GM18499 (cell line): ENCODE results near the gene BRINP1.
"Not testable (repeated sequence)": the region's sequence is repeated elsewhere in the genome, so short reads cannot be mapped to it uniquely, and the experiment has no call there.

Experiments used
- ATAC-seq: cut with Tn5 transposase; IDR thresholded peaks from one replicate; pipeline ENCODE4 v1.9.1; 2021; ENCODE audit warnings: moderate number of reproducible peaks; ENCODE audit not compliant: insufficient read depth, unreplicated experiment

The BRINP1 gene

DNA sequence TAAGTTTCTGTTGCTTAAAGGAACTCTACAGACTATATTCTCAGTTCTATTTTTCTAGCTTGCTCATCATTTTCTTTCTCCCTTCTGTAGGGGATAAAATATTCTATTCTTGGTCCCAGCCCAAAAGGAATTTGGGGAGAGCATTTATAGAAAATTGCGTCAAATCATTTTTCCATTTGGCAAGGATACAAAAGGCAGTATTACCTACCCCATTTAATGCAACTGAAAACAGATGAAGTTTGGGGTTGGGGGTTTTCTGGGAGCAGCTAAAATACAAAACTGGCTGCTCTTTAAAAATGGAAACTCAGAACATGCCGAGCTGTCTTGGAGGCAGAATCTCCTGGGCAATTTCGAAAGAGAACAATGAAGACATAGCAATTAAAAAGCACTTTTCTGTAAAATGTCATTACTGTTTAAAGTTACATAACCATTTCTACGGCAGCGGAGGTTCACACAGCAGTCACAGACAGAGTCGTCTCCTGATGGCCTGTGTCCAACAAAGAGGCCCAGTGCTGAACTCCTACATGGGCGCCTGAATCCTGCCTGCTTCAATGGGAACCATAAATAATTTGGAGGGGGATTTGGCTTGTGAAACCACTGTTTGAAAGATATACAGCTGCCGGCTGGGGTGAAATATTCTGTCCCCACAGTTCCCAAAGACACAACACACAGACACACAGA lies 152.4 kb downstream of the BRINP1 start:
- ATAC-seq: no peak

DNA sequence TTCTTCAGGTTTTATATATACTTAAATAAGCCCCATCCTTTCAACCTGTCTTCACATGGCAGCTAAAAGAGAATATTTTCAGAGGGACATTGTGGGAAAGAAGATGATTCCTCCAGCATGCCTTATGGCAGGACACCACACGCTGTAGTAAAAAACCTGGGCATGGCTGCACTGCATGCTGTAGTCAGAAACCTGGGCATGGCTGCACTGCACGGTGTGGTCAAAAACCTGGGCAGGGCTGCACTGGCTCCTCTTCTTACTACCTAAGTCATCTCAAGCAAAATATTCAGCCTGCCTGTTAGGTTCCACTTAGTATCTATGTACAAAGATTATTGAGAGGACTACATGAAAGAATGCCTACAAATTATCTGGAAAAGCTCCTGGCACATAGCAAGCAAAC lies 153.6 kb downstream of the BRINP1 start:
- ATAC-seq: no peak

DNA sequence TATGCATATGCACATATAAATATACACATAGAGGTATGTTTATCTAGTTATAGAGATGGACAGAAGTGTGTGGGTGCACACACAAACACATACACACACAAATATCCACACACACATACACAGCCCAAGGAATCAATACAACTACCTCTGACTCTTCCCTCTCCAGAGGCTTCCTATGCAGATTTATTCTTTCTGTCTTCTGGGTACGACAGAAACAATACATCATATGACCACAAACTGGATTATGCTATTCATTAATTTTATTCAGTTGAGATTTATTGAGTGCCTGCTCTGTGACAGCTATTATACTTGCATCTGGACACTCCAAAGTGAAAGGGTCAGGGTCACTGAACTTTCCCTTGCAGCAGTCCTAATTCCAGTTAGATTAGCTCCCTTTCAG lies 155.8 kb downstream of the BRINP1 start:
- no peak for ATAC-seq

DNA sequence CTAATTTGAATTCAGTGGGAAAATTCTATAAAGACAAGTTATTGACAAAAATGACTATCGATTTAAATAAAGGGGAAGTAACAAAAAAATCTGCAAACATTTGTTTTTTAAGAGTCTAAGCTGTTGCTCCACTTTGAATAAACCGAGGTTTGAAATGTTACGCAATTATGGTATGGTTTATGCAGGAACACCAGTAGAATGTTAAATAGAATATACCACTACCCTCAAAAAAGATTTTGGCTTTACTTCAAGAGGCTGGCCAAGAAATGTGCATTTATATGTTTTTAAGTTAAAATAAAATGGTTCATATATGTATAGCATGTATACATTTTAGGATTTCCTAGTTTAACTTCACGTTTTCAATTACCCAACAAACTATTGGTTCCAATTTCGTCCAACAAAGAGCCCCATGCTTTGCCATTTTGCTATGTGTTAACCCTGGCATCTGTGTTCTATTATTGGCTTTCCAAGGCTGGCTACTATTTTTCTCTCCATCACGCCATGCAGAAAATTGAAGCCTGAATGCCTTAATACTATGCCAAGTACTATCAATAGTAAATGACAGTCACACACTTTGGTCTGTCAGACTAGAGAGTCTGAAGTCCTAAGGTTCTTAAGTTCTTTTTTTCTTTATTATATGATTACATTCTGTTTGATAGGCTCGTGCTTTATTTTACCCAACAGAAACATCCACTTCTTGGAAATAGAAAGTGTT lies 171.2 kb downstream of the BRINP1 start:
- no peak for ATAC-seq

DNA sequence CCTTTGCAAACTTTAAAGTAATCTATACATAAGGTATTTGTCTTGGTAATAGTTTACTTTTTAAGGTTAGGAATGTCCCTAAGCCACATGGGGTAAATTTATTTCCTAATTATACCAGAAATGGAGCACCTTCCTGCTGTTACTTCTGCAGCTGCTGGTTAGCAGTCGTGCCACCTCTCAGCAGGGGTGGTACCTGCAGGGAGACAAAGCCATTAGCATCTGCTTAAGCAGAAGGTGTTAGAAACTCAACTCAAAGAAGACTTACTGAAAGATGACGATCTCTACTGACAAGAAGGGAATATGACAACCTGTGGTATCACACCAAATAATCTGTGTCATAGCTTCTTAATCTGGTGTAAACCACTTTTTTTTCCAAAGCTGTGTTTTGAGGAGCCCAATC lies 173.7 kb downstream of the BRINP1 start:
- no peak for ATAC-seq

DNA sequence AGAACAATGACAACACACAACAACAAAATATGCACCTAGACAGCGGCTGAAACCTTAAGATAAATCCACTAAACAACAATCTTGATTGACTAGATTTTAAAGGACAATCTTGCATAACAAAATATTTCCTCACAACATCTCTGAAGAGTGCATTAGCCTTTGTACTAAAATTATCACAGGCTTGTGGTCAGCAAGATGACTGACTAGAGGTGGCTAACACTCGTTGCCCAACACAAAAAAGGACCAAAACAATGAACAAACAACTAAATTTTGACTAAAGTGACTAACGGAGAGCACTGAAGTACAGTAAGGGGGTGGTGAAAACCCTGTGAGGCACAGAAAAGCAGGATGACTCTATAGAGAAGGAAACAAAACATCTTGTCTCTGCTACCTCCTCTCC lies 183.9 kb downstream of the BRINP1 start:
- no peak for ATAC-seq

DNA sequence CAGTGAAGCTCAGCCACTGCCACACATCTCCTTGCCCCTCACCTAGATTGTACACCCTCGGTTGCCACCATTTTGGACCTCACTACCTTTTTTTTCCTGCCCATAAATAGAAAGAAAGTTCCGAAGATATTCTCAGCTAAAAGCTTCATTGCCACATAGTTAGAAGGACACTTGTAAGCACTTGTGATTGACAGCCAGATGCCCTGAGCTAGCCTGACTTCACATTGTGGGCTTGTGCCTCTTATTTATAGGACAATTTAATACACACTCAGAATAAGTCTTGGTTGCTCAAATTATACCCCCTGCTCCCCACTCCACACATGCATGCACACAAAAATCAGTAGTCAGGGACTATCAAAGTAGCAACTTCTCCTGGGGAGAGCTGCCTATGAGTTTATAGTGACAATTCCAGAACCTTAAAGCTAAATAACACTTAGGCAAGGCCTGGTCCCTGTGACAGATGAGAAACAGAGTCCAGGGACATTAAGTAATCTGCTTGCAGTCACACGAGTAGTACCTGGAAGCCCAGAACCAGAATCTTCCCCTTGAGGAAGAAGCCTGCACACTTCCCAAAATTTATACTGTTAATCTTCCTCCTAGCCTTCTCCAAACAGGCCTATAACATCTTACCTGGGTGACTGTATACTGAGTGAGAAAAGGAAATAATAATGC lies 184.8 kb downstream of the BRINP1 start:
- ATAC-seq: no peak

DNA sequence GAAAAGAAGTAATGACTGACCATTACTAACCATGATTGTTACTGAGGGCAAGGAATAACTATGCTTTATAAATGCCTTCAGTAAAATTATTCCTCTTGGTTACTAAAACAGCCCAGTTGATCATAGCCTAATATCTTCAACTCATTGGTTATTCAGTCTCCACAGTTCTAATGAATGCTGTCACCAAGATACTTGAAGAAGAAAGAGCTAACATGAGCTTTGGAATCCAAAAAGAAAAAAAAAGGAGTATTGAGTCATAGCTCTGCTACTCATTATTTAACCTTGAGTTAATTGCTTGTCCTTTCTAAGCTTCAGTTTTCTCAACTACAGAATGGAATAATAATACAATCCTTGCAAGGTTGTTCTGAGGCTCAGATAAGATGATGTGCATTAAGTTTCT lies 187.7 kb downstream of the BRINP1 start:
- ATAC-seq: no peak

DNA sequence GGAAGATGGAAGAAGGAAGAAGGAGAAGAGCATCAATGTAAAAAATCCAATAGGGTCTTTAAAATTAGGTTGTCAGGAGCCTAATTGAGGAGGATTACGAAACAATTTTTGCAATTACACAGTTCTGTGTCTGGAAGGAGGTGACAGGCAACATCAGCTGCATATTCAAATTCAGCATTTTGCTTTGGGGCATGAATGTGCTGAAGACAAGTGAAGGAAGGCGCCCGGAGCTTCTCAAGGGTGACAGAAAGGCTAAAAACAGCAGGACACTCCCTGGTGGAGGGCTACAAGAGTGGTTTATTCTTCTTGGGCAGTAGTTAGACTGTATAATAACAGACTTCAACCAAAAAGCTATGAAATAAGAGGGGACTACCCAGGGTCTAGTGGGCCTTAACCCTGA lies 188.3 kb downstream of the BRINP1 start:
- ATAC-seq: no peak

DNA sequence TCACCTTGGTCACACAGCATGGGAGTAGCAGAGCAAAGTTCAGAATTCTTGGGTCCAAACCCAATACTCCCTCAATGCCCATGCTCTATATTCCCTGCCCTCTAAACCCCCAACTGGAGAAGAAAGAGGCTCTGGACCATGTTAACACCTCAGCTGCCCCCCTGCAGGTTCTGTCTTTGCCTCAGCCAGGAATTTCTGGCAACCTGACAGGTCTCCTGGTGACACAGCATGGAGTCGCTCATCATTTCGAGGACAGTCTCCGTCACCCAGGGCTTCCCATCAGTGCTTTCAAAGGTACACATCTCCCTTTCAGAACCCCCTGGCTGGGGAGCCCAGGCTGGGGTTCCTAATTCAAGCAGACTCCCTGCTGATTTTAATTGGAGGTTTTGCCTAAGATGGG lies 189.5 kb downstream of the BRINP1 start:
- ATAC-seq: no peak

DNA sequence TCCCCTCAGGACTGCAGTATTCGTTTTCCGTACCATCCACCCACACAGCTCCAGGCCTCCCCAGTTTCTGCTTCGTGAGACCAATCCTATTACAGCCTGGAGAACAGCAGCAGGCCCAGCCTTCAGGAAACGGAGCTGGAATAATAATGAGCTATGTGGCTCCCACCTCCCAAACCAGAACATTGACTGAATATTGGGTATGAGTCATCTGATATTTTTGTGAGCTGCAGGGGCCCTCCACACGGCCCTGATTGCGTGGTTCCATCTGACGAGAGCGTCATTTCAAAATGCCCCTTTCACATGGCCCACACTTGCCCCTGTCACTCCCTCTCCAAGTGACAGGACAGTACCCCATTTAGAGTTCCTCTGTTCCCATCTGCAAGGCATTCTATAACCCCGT lies 192.0 kb downstream of the BRINP1 start:
- ATAC-seq: no peak

DNA sequence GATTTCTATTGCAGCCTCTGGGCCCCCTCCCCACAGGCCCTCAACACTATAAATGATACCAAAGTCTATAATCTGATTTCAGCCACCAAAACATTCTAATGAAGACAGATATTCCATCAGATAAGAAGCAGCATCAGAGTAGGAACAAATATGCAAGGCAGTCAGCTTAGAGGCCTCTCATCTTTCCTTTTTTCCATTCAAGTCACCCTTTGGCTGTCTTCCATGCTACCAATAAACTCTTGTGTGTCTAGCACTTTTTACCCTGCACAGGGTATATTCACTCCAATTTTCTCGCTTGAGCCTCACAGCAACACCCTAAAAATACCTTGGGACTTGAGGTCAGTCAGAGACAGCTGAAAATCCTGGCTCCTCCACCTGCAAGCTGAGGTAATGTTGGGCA lies 193.7 kb downstream of the BRINP1 start:
- ATAC-seq: no peak

DNA sequence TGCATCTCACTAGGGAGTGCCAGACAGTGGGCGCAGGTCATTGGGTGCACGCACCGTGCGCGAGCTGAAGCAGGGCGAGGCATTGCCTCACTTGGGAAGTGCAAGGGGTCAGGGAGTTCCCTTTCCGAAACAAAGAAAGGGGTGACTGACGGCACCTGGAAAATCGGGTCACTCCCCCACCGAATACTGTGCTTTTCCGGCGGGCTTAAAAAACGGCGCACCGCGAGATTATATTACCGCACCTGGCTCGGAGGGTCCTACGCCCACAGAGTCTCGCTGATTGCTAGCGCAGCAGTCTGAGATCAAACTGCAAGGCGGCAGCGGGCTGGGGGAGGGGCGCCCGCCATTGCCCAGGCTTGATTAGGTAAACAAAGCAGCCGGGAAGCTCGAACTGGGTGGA lies 200.0 kb downstream of the BRINP1 start:
- ATAC-seq: not testable (repeated sequence)

DNA sequence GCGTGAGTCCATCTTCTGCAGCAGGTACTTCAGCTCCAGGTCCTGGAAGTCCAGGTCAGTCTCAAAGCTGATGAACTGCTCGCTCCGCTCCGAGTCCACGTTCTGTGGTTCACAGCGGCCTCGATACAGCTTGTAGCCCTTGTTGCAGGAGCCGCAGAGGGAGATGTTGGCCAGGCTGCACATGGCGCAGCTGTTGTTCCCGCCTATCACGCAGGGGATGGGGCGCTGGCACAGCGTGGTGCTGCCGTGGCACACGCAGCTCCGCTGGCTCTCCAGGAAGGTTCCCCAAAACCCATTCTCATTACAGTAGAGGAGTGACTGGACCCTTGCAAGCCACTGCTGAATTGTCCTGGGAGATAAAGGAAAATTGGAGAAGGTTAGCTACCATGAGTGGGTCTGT lies 201.4 kb downstream of the BRINP1 start:
- ATAC-seq: no peak

DNA sequence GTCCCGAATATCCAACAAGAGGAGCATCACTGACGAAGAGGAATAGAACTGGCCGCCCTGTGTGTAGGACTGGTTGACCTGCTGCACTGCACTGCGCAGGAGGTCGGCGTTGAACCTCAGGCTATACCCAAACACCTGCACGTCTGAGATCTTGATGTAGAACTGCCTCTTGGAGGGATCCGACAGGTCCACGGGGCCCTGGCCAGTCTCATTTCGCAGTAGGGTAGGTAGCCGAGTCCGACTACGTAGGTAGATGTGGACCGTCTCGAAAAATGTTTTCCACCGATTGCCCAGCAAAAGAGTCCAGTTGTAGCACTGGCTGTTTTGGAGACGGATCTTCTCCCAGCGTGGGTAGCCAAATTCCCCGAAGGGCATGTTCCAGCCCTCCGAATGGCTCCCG lies 202.0 kb downstream of the BRINP1 start:
- no peak for ATAC-seq

DNA sequence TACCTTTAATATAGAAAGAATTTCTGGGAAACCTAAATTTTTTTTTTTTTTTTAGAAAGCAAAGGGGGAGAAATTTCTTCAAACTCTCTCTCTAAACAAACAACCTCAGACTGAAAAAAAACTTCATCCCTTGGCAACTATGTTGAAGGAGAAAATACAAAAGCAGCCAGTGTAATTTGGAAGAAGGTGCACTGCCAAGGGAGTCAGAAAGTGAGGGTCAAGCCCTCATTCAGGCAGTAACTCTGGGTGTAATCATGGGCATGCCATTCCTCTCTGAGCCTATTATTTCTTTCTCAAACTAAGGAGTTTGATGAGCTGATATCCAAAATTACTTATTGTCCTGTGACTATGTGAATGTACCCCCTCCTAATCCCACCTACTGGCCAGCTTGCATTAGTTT lies 203.1 kb downstream of the BRINP1 start:
- ATAC-seq: no peak

DNA sequence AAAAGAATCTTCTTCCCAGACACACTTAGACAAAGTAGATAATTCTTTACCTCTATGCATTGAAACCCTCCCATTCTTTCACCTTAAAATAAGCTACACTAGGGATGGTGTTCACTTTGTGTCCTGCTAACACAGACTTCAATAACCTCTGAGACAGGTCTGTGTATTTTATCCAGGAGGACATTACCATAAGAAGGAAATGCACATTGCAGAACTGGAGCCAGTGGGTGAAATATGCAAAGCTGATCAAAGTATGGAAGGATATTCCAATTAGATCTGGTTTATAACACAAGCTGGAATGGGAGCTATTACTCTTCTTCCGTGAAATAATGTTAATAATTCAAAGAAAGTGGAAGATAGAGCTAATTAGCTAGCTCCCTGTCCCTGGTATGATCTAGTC lies 204.1 kb downstream of the BRINP1 start:
- no peak for ATAC-seq

DNA sequence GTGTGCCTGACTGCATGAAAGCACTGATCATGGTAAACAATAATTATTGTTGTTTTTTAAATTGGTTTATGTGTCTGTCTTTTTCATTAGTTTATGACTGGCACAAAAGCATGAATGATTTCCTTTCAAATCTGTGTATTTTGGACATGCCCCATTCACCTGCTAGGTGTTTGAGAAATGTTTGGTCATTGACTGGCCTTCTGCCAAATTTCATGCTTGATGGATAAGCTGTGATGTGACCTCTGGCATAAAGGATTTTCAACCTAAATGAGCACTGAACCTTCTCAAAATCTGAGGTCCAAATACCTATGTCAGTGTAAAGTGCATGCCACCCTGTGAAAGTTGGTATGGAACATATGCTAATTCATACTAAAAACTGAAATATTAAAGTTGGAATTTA lies 204.5 kb downstream of the BRINP1 start:
- no peak for ATAC-seq

DNA sequence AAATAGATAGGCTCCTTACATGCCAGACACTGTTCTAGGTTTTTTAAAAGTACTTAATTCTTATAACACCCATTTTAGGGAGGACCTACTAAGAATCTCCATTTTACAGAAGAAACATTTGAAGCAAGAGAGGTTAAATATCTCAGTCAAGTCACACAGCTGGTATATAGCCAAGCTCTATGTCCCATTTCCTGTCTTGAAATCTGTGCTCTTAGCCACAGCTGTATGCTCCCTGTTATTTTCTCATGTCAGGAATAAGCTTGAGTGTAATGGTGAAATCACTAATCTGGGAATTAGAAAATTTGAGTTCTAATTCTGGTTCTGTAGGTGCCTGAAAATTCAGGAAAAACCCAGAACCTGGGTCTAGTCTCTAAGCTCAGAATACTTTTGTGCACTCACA lies 208.7 kb downstream of the BRINP1 start:
- no peak for ATAC-seq

DNA sequence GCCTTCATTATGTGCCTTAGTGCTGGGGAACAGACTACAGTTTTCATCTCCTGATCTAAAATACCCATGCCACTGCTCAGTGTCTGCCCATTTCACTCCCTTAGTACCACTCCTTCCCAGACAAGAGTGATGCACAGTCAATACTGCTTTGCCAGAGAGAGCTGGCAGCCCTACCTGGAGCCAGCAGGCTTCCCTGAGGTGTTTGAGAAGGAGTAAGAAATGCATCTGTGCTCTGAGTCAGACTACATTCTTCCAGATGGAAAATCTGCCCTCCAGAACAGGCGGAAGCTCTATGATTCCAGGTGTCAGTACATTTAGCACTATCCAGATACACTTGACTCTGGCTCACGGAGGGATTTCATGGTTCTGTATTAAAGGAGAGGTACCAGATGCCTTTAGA lies 209.8 kb downstream of the BRINP1 start:
- ATAC-seq: no peak

DNA sequence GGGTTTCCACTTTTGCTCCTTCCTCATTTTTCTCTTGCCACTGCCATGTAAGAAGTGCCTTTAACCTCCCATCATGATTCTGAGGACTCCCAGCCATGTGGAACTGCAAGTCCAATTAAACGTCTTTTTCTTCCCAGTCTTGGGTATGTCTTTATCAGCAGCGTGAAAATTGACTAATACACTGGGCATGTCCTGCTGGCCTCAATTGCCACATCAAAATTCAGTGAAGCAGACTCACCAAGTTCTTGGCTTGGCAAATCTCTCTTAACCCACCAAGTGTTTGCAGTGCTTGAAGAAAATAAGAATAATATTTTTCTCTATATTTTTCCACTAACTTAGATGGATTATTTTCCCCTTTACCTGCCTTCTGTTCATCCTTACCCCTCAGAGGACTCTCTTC lies 212.0 kb downstream of the BRINP1 start:
- no peak for ATAC-seq

DNA sequence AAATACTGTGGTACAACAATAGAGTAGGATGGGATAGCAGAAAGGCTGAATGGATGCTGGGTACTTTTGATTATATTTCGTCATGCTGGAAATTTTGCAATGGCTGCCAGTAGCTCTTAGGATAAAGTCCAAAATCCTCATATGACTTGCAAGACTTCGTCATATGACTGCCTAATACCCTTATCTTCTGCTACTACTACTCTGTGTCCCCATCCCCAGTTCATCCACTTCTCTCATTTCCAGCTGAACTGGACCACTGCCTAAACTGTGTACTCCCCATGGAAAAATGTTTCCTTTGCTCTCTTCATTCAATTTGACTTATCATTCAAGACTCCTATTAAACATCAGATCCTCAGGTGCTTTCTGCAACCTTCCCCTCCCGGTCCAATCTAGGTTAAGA lies 212.9 kb downstream of the BRINP1 start:
- no peak for ATAC-seq
